ENCODE measurements around the gene CHST9. TPM values are rescaled to one million over a fixed set of nuclear protein-coding genes. Genes with fewer than 3 reads are reported as not detected.
"Not testable (repeated sequence)": the region's sequence is repeated elsewhere in the genome, so short reads cannot be mapped to it uniquely, and the experiment has no call there.

CHST9 gene
- total RNA-seq: 0.10 TPM

DNA sequence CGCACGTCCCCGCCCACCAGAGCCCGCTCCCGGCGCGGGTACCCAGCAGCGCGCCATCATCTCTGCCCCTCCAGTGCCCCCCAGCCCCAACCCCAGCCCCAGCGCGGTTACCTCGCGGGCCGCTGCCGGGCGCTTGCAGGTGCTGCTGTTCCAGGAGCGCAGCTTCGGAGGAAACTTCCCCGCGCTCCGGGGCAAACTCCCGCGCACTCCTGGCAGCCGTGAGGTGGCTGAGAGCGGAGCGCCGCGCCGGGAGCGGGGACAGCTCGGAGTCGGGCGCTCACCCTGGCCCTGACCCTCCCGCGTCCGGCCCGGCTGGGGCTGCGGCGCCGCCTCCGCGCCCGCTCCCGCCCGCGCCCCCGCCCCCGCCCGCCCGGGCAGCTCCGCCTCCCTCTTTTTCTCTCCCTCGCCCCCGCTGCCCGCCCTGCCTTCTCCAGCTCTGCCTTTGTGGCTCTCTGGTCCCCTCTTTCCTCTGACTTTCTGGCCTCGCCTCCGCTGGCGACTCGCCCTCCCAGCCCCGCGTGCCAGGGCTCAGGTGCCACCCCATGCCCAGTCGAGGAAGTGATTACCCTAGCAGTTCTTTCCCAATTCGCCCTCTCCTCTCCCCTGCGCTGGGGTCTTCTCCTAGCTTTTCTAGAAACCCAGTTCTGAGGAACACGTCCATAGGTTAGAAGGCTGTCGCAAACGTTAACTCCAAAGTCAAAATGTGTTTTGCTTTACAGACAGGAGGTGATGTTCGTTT is at the start of gene CHST9:
TSS of gene CHST9 (minus strand) at position 284 of the 739 bp plus-strand sequence. CDS start 42,499 bp downstream, outside the sequence.
- no peaks in the 10 kb centered on the region for H3K9me3 ChIP-seq (ENCODE audit: low read depth, low read length)
- no peak within 1 kb of the TSS for H3K4me3 ChIP-seq (ENCODE audit: low read length)
- no peaks in the 10 kb centered on the region for H3K4me1 ChIP-seq (ENCODE audit: insufficient read depth, low read length)
- H3K27me3 ChIP-seq (ENCODE audit: insufficient read depth, low read length): peaks cover 34% of the 10 kb centered on the region

GRCh38 chr18:27232355-27232754 is 47.2 kb upstream of the CHST9 start:
- H3K4me3 ChIP-seq (ENCODE audit: low read length); H3K27me3 ChIP-seq (ENCODE audit: insufficient read depth, low read length); H3K4me1 ChIP-seq (ENCODE audit: insufficient read depth, low read length); H3K9me3 ChIP-seq (ENCODE audit: low read depth, low read length): not testable (repeated sequence)

- H3K9me3 ChIP-seq (ENCODE audit: low read depth, low read length); H3K4me1 ChIP-seq (ENCODE audit: insufficient read depth, low read length); H3K27me3 ChIP-seq (ENCODE audit: insufficient read depth, low read length); H3K4me3 ChIP-seq (ENCODE audit: low read length): not testable (repeated sequence)
Measured at GRCh38 chr18:27231671-27232070, 46.6 kb upstream of the CHST9 start.

DNA sequence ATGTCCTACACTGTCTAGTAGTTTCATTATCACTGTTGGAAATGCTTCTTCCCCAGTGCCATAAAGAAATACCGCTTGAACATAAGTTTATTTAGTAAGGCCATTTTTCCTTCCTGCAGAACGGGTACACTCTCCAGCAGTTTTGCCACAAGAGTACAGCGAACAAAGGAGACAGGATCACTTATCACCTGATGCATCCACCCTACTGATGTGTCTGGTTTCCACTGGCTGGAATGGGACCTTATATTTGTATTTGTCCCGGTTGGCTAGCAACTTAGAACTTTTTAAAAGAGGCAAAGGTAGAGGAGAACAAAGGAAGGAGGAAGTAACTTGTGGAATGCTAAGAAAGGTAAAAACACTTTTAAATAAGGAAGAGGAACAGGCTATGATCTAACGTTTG is 46.1 kb upstream of the CHST9 start:
- H3K4me1 ChIP-seq (ENCODE audit: insufficient read depth, low read length); H3K4me3 ChIP-seq (ENCODE audit: low read length); H3K27me3 ChIP-seq (ENCODE audit: insufficient read depth, low read length); H3K9me3 ChIP-seq (ENCODE audit: low read depth, low read length): not testable (repeated sequence)

- no peak overlapping the region for H3K4me3 ChIP-seq (ENCODE audit: low read length)
- no peaks in the 10 kb centered on the region for H3K27me3 ChIP-seq (ENCODE audit: insufficient read depth, low read length)
- H3K9me3 ChIP-seq (ENCODE audit: low read depth, low read length): no peaks in the 10 kb centered on the region
- no peaks in the 10 kb centered on the region for H3K4me1 ChIP-seq (ENCODE audit: insufficient read depth, low read length)
Measured at GRCh38 chr18:27227721-27228120, 42.6 kb upstream of the CHST9 start.

DNA sequence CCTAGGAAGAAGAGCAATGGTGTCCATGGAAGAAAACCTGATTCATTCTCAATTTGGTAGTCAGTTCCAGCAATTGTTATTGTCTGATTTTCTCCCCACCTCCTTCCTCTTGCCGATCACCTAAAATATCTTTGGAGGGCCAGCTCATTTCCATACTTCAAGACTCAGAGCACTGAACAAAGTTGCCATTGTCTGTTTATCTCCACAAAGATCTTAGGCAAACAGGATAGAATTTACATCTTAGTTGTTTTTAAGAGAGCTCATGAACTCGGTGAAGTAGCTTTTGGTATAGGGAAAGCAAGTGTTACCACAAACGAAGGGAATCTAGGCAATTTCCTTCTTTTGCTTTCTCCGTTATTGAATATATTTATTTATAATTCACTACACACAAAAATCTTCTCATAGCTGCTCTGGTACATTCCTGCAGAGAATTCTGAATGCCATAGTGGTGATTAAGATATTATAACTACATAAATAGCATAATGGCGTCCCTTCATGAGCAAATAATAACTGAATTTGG is 41.5 kb upstream of the CHST9 start:
- H3K27me3 ChIP-seq (ENCODE audit: insufficient read depth, low read length): no peaks in the 10 kb centered on the region
- no peaks in the 10 kb centered on the region for H3K9me3 ChIP-seq (ENCODE audit: low read depth, low read length)
- no peaks in the 10 kb centered on the region for H3K4me1 ChIP-seq (ENCODE audit: insufficient read depth, low read length)
- no peak overlapping the region for H3K4me3 ChIP-seq (ENCODE audit: low read length)

- Histone ChIP-seq H3K9me3 (ENCODE audit: low read depth, low read length) (no peaks in the 10 kb centered on the region), H3K27me3 (ENCODE audit: insufficient read depth, low read length) (no peaks in the 10 kb centered on the region), H3K4me1 (ENCODE audit: insufficient read depth, low read length) (no peaks in the 10 kb centered on the region), H3K4me3 (ENCODE audit: low read length) (no peak overlapping the region)
Measured at GRCh38 chr18:27225947-27226481, 40.9 kb upstream of the CHST9 start.

DNA sequence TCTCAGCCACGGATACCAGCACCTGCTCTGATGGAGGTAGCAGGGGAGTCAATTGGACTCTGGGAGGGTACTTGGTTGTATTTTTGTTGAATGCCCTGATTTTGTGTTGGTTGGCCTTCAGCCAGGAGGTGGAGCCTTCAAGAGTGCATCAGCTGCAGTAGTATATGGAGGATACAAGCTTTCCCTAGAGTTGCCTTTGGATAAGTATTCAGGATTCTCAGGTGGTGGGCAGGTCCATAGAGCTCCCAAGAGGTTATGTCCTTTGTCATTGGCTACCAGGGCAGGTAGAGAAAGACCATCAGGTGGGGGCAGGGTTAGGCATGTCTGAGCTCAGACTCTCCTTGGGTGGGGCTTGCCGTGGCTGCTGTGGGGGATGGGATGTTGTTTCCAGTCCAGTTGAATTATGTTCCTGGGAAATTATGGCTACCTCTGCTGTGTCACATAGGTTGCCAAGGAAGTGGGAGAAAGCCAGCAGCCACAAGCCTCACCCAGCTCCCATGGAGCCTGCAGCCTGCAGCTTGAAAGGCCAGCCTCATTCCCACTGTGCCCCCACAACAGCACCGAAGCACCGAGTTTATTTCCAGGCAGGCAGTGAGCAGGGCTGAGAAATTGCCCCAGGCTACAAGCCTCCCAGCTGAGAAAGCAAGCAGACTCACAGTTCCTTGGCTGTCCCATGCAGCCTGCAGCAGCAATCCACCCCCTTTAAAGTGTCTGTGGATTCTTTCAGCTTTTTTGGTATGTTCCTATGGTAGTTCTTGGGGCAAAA is 38.6 kb upstream of the CHST9 start:
- no peaks in the 10 kb centered on the region for H3K27me3 ChIP-seq (ENCODE audit: insufficient read depth, low read length)
- no peaks in the 10 kb centered on the region for H3K9me3 ChIP-seq (ENCODE audit: low read depth, low read length)
- H3K4me1 ChIP-seq (ENCODE audit: insufficient read depth, low read length): no peaks in the 10 kb centered on the region
- no peak overlapping the region for H3K4me3 ChIP-seq (ENCODE audit: low read length)

- Histone ChIP-seq H3K4me3 (ENCODE audit: low read length) (no peak overlapping the region), H3K27me3 (ENCODE audit: insufficient read depth, low read length) (no peaks in the 10 kb centered on the region), H3K9me3 (ENCODE audit: low read depth, low read length) (no peaks in the 10 kb centered on the region), H3K4me1 (ENCODE audit: insufficient read depth, low read length) (no peaks in the 10 kb centered on the region)
Measured at GRCh38 chr18:27214831-27215230, 29.7 kb upstream of the CHST9 start.

- Histone ChIP-seq H3K4me1 (ENCODE audit: insufficient read depth, low read length) (no peaks in the 10 kb centered on the region), H3K9me3 (ENCODE audit: low read depth, low read length) (no peaks in the 10 kb centered on the region), H3K4me3 (ENCODE audit: low read length) (no peak overlapping the region), H3K27me3 (ENCODE audit: insufficient read depth, low read length) (no peaks in the 10 kb centered on the region)
Measured at GRCh38 chr18:27213123-27213717, 28.1 kb upstream of the CHST9 start.

- Histone ChIP-seq H3K4me3 (ENCODE audit: low read length) (no peak overlapping the region), H3K4me1 (ENCODE audit: insufficient read depth, low read length) (no peaks in the 10 kb centered on the region), H3K9me3 (ENCODE audit: low read depth, low read length) (no peaks in the 10 kb centered on the region), H3K27me3 (ENCODE audit: insufficient read depth, low read length) (no peaks in the 10 kb centered on the region)
Measured at GRCh38 chr18:27211569-27211968, 26.5 kb upstream of the CHST9 start.

DNA sequence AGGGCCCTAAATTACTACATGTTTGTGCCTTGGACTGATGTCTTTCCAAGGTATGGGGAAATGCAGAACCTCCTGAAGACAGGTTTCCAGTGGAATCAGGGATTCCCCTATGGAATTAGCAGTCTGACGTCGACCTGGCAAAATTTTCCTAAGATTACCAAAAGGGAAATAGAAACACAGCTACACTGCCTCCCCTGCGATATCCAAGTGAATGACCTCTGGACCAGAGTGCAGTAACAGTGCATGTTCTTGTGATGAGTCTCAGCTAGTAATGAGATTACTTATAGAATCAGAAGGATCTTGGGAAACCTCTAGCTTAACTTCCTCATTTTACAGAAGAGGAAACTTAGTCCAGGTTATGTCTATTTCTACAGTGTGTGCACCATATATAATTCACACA is 21.3 kb upstream of the CHST9 start:
- no peaks in the 10 kb centered on the region for H3K4me1 ChIP-seq (ENCODE audit: insufficient read depth, low read length)
- no peaks in the 10 kb centered on the region for H3K9me3 ChIP-seq (ENCODE audit: low read depth, low read length)
- H3K4me3 ChIP-seq (ENCODE audit: low read length): no peak overlapping the region

GRCh38 chr18:27202741-27203140 is 17.6 kb upstream of the CHST9 start:
- Histone ChIP-seq H3K27me3 (ENCODE audit: insufficient read depth, low read length) (no peaks in the 10 kb centered on the region), H3K4me1 (ENCODE audit: insufficient read depth, low read length) (no peaks in the 10 kb centered on the region), H3K9me3 (ENCODE audit: low read depth, low read length) (no peaks in the 10 kb centered on the region), H3K4me3 (ENCODE audit: low read length) (no peak overlapping the region)

More for the DNA sequence above, 21.3 kb upstream of the CHST9 start:
- no peaks in the 10 kb centered on the region for H3K27me3 ChIP-seq (ENCODE audit: insufficient read depth, low read length)

- no peaks in the 10 kb centered on the region for H3K4me1 ChIP-seq (ENCODE audit: insufficient read depth, low read length)
- H3K9me3 ChIP-seq (ENCODE audit: low read depth, low read length): no peaks in the 10 kb centered on the region
- H3K27me3 ChIP-seq (ENCODE audit: insufficient read depth, low read length): no peaks in the 10 kb centered on the region
Measured at GRCh38 chr18:27198036-27198435, 12.9 kb upstream of the CHST9 start.

GRCh38 chr18:27188309-27188708 is 3.2 kb upstream of the CHST9 start:
- Histone ChIP-seq H3K27me3 (ENCODE audit: insufficient read depth, low read length) (peaks cover 27% of the 10 kb centered on the region), H3K4me1 (ENCODE audit: insufficient read depth, low read length) (no peaks in the 10 kb centered on the region), H3K9me3 (ENCODE audit: low read depth, low read length) (no peaks in the 10 kb centered on the region), H3K4me3 (ENCODE audit: low read length) (no peak overlapping the region)

More at GRCh38 chr18:27198036-27198435, 12.9 kb upstream of the CHST9 start:
- no peak overlapping the region for H3K4me3 ChIP-seq (ENCODE audit: low read length)

Data from mononuclear cell (primary cell).